GM23338 (cell line): ENCODE results near the gene SLC22A5. TPM values are rescaled to one million over a fixed set of nuclear protein-coding genes. Genes with fewer than 3 reads are reported as not detected.

Experiments
- ATAC-seq: fragments of 200-7000 bp; cut with Tn5 transposase; 3 replicates; pipeline ENCODE4 v1.9.1; 2020
- DNase-seq: peaks from one replicate; pipeline ENCODE4 v3.0.0-alpha.2; 2015; ENCODE audit warnings: low spot score
- H2AFZ ChIP-seq: fragments of 200-600 bp; sonication (generic); 2 replicates; pipeline ENCODE4 v1.8.0; 2016; ENCODE audit warnings: antibody characterized with exemption, mild to moderate bottlenecking, moderate library complexity
- H3F3A ChIP-seq: fragments of 200-600 bp; sonication (generic); replicated peaks from 2 replicates; pipeline ENCODE4 v1.8.0; 2017; ENCODE audit warnings: antibody characterized with exemption, mixed run types, low read depth
- H3K27ac ChIP-seq: fragments of 200-600 bp; sonication (generic); 2 replicates; pipeline ENCODE4 v1.6.1; 2016; ENCODE audit warnings: low read depth
- H3K27me3 ChIP-seq: fragments of 200-600 bp; sonication (generic); 2 replicates; pipeline ENCODE4 v1.8.0; 2016; ENCODE audit warnings: mild to moderate bottlenecking, mixed run types, moderate library complexity; ENCODE audit not compliant: insufficient read depth
- H3K36me3 ChIP-seq: fragments of 200-600 bp; sonication (generic); 2 replicates; pipeline ENCODE4 v1.8.0; 2016; ENCODE audit warnings: mild to moderate bottlenecking; ENCODE audit not compliant: insufficient read depth
- H3K4me1 ChIP-seq: fragments of 200-600 bp; sonication (generic); 2 replicates; pipeline ENCODE4 v1.8.0; 2016; ENCODE audit warnings: mild to moderate bottlenecking, moderate library complexity; ENCODE audit not compliant: insufficient read depth
- H3K4me2 ChIP-seq: fragments of 200-600 bp; sonication (generic); 2 replicates; pipeline ENCODE4 v1.7.1; 2017; ENCODE audit warnings: mixed run types
- H3K4me3 ChIP-seq: fragments of 200-600 bp; sonication (generic); 2 replicates; pipeline ENCODE4 v1.6.1; 2016; ENCODE audit warnings: mixed run types
- H3K79me2 ChIP-seq: fragments of 200-600 bp; sonication (generic); replicated peaks from 2 replicates; pipeline ENCODE4 v1.8.0; 2017; ENCODE audit warnings: mild to moderate bottlenecking; ENCODE audit not compliant: insufficient read depth
- H3K9me2 ChIP-seq: fragments of 200-600 bp; sonication (generic); 2 replicates; pipeline ENCODE4 v1.8.0; 2017; ENCODE audit not compliant: insufficient read depth
- H4K20me1 ChIP-seq: fragments of 200-600 bp; sonication (generic); replicated peaks from 2 replicates; pipeline ENCODE4 v1.8.0; 2017; ENCODE audit warnings: mild to moderate bottlenecking; ENCODE audit not compliant: insufficient read depth
- H3K27ac Mint-ChIP-seq: 2 replicates; pipeline ENCODE4 v1.8.0; 2020; ENCODE audit warnings: inconsistent platforms, mild to moderate bottlenecking, moderate library complexity, mixed read lengths
- H3K27me3 Mint-ChIP-seq: 3 replicates; pipeline ENCODE4 v1.8.0; 2022; ENCODE audit warnings: low read depth, mild to moderate bottlenecking, moderate library complexity, mixed read lengths, inconsistent platforms; ENCODE audit not compliant: insufficient read depth, poor library complexity
- H3K36me3 Mint-ChIP-seq: 3 replicates; pipeline ENCODE4 v1.8.0; 2021; ENCODE audit warnings: low read depth, mild to moderate bottlenecking, inconsistent platforms, moderate library complexity, mixed read lengths
- H3K4me1 Mint-ChIP-seq: 3 replicates; pipeline ENCODE4 v1.8.0; 2020; ENCODE audit warnings: mild to moderate bottlenecking, inconsistent platforms, mixed read lengths
- H3K4me3 Mint-ChIP-seq: 3 replicates; pipeline ENCODE4 v1.8.0; 2021; ENCODE audit warnings: moderate library complexity, mild to moderate bottlenecking, inconsistent platforms, mixed read lengths
- H3K9me3 Mint-ChIP-seq: 3 replicates; pipeline ENCODE4 v1.8.0; 2020; ENCODE audit warnings: moderate library complexity, mild to moderate bottlenecking, inconsistent platforms, mixed read lengths
- CREB1 ChIP-seq: fragments of 250-450 bp; sonication (Bioruptor Pico); IDR thresholded peaks from 2 replicates; pipeline ENCODE4 v1.5.0; 2020; ENCODE audit warnings: low read depth, mild to moderate bottlenecking, moderate library complexity
- EZH2 ChIP-seq: fragments of 200-600 bp; sonication (generic); IDR thresholded peaks from one replicate; pipeline ENCODE4 v1.8.0; 2017; ENCODE audit warnings: antibody characterized with exemption, mild to moderate bottlenecking, low read depth; ENCODE audit not compliant: unreplicated experiment
- JUNB ChIP-seq: IDR thresholded peaks from one replicate; pipeline ENCODE4 v1.6.1; 2016; ENCODE audit warnings: antibody characterized with exemption; ENCODE audit not compliant: unreplicated experiment
- POLR2AphosphoS5 ChIP-seq: IDR thresholded peaks from 2 replicates; pipeline ENCODE4 v1.6.1; 2016; ENCODE audit warnings: antibody characterized with exemption, low read depth
- REST ChIP-seq: IDR thresholded peaks from one replicate; pipeline ENCODE4 v1.6.1; 2018; ENCODE audit warnings: antibody characterized with exemption; ENCODE audit not compliant: unreplicated experiment
- STAT1 ChIP-seq: IDR thresholded peaks from one replicate; pipeline ENCODE4 v1.6.1; 2016; ENCODE audit warnings: antibody characterized with exemption; ENCODE audit not compliant: unreplicated experiment
- ZNF331 ChIP-seq: fragments of 250-450 bp; sonication (Bioruptor Pico); IDR thresholded peaks from 2 replicates; pipeline ENCODE4 v1.5.0; 2020; ENCODE audit warnings: low read depth, mild to moderate bottlenecking, moderate library complexity
- ZNF462 ChIP-seq: fragments of 250-450 bp; sonication (Bioruptor Pico); IDR thresholded peaks from 2 replicates; pipeline ENCODE4 v1.5.0; 2020; ENCODE audit warnings: mild to moderate bottlenecking, moderate library complexity
- polyA plus RNA-seq: library from polyadenylated mRNA; unstranded; fragments of >200 nt; fragmentation: Nextera tagmentation; extraction: Ambion mirVana; gene quantifications from 2 replicates; pipeline ENCODE4 v1.2.1, GENCODE V29; 2016
- total RNA-seq: library from RNA; depleted of rRNA; stranded (reverse); fragments of >200 nt; shearing (Covaris generic); gene quantifications from 2 replicates; pipeline ENCODE4 v1.2.3, GENCODE V29; 2014

SLC22A5 gene
- total and polyA plus RNA-seq, 2 experiments from 2014 or later: 1.9 to 2.4 TPM

GRCh38 chr5:132392411-132392810, 22.9 kb downstream of the SLC22A5 start:
- no peak for DNase-seq
- no peak for TF ChIP-seq STAT1
- no peak for TF ChIP-seq CREB1 (CRISPR knock-in tag)
- no peak for TF ChIP-seq POLR2AphosphoS5
- TF ChIP-seq ZNF462 (CRISPR knock-in tag): no peak
- Mint-ChIP-seq H3K36me3 (no peaks in the 10 kb centered on the region), H3K27ac (no peak overlapping the region), H3K9me3 (no peaks in the 10 kb centered on the region), H3K4me3 (no peak overlapping the region), H3K27me3 (no peaks in the 10 kb centered on the region), H3K4me1 (peaks cover 8% of the 10 kb centered on the region)
- H3K9me2 ChIP-seq: no peaks in the 10 kb centered on the region
- H2AFZ ChIP-seq: no peak overlapping the region
- peaks cover 3% of the 10 kb centered on the region for H3K4me1 ChIP-seq
- no peak overlapping the region for H3K4me2 ChIP-seq
- no peak overlapping the region for H3K4me3 ChIP-seq
- no peak for ATAC-seq
- no peaks in the 10 kb centered on the region for H3K27me3 ChIP-seq
- no peaks in the 10 kb centered on the region for H4K20me1 ChIP-seq
- H3K27ac ChIP-seq: no peak overlapping the region
- H3K79me2 ChIP-seq: no peaks in the 10 kb centered on the region
- H3F3A ChIP-seq: no peaks in the 10 kb centered on the region
- H3K36me3 ChIP-seq: no peaks in the 10 kb centered on the region

- Histone ChIP-seq H3K9me2 (no peaks in the 10 kb centered on the region), H2AFZ (no peak overlapping the region), H3F3A (no peaks in the 10 kb centered on the region), H3K27me3 (no peaks in the 10 kb centered on the region), H3K4me2 (no peak overlapping the region), H3K4me1 (no peaks in the 10 kb centered on the region), H3K4me3 (no peak overlapping the region), H3K36me3 (no peaks in the 10 kb centered on the region), H3K79me2 (no peaks in the 10 kb centered on the region), H4K20me1 (no peaks in the 10 kb centered on the region), H3K27ac (no peak overlapping the region)
- H3K4me1 Mint-ChIP-seq: peaks cover 3% of the 10 kb centered on the region
- H3K36me3 Mint-ChIP-seq: no peaks in the 10 kb centered on the region
- no peaks in the 10 kb centered on the region for H3K9me3 Mint-ChIP-seq
- H3K27me3 Mint-ChIP-seq: no peaks in the 10 kb centered on the region
- H3K4me3 Mint-ChIP-seq: no peak overlapping the region
- no peak overlapping the region for H3K27ac Mint-ChIP-seq
- DNase-seq (no peak), ATAC-seq (no peak)
- TF ChIP-seq REST (no peak), JUNB (no peak), EZH2 (no peak), ZNF331 (CRISPR knock-in tag) (no peak), STAT1 (no peak)
These were observed 23.7 kb downstream of the SLC22A5 start for GRCh38 chr5:132392978-132393825.
